IPS-20b (cell line): Measurements from ENCODE around the gene CASTOR1.

Experiments used
- H3K27ac ChIP-seq: one replicate; pipeline ENCODE4 v1.5.1; 2013; ENCODE audit warnings: low read length
- H3K27me3 ChIP-seq: 2 replicates; pipeline ENCODE4 v1.6.1; 2013; ENCODE audit warnings: mild to moderate bottlenecking, low read length, inconsistent platforms; ENCODE audit not compliant: insufficient read depth
- H3K36me3 ChIP-seq: 2 replicates; pipeline ENCODE4 v1.6.1; 2013; ENCODE audit warnings: low read depth, mild to moderate bottlenecking, inconsistent platforms, low read length, moderate library complexity; ENCODE audit not compliant: insufficient read depth
- H3K4me1 ChIP-seq: 2 replicates; pipeline ENCODE4 v1.6.1; 2013; ENCODE audit warnings: mild to moderate bottlenecking, control low read depth, inconsistent platforms, low read length, moderate library complexity; ENCODE audit not compliant: insufficient read depth
- H3K4me3 ChIP-seq: 2 replicates; pipeline ENCODE4 v1.5.1; 2013; ENCODE audit warnings: mild to moderate bottlenecking, low read length, inconsistent platforms
- H3K9ac ChIP-seq: 2 replicates; pipeline ENCODE4 v1.6.1; 2013; ENCODE audit warnings: low read depth, mild to moderate bottlenecking, inconsistent platforms, low read length, moderate library complexity
- H3K9me3 ChIP-seq: 2 replicates; pipeline ENCODE4 v1.6.1; 2013; ENCODE audit warnings: mild to moderate bottlenecking, low read depth, low read length, inconsistent platforms; ENCODE audit not compliant: insufficient read depth

Gene CASTOR1

GRCh38 chr22:30327864-30328345, 38.6 kb upstream of the CASTOR1 start:
- Histone ChIP-seq H3K27ac (no peak overlapping the region), H3K4me3 (no peak overlapping the region), H3K9ac (no peak overlapping the region), H3K9me3 (no peaks in the 10 kb centered on the region), H3K4me1 (peaks cover 18% of the 10 kb centered on the region), H3K36me3 (peaks cover 20% of the 10 kb centered on the region), H3K27me3 (no peaks in the 10 kb centered on the region)

GRCh38 chr22:30326706-30327362, 37.5 kb upstream of the CASTOR1 start, which contains the start of gene TBC1D10A:
TBC1D10A (minus strand) TSS chr22:30326941; CDS start chr22:30326881, 60 bp downstream.
- H3K4me1 ChIP-seq, result peaks cover 18% of the 10 kb centered on the region

GRCh38 chr22:30326255-30326705, 37.0 kb upstream of the CASTOR1 start:
- H3K4me3 ChIP-seq, result peak overlapping the region; percentile 84
- peaks cover 8% of the 10 kb centered on the region for H3K36me3 ChIP-seq
- H3K9ac ChIP-seq, result peak overlapping the region; percentile 59; the same call in 1 of the 2 replicates

More at GRCh38 chr22:30326706-30327362, 37.5 kb upstream of the CASTOR1 start, which contains the start of gene TBC1D10A:
- Histone ChIP-seq H3K9me3 (no peaks in the 10 kb centered on the region), H3K27ac (no peak within 1 kb of the TSS), H3K36me3 (peaks cover 11% of the 10 kb centered on the region), H3K9ac (peak within 1 kb of the TSS; percentile 60; the same call in 1 of the 2 replicates), H3K4me3 (peak within 1 kb of the TSS; percentile 84), H3K27me3 (no peaks in the 10 kb centered on the region)

GRCh38 chr22:30325724-30326254, 36.5 kb upstream of the CASTOR1 start:
- Histone ChIP-seq H3K36me3 (peaks cover 4% of the 10 kb centered on the region), H3K4me1 (peaks cover 18% of the 10 kb centered on the region), H3K9ac (no peak overlapping the region; the same call in 1 of the 2 replicates), H3K27ac (no peak overlapping the region), H3K9me3 (no peaks in the 10 kb centered on the region), H3K27me3 (no peaks in the 10 kb centered on the region), H3K4me3 (peak overlapping the region; percentile 84)

More at GRCh38 chr22:30326255-30326705, 37.0 kb upstream of the CASTOR1 start:
- H3K27ac ChIP-seq, result no peak overlapping the region
- no peaks in the 10 kb centered on the region for H3K9me3 ChIP-seq
- H3K4me1 ChIP-seq, result peaks cover 18% of the 10 kb centered on the region
- no peaks in the 10 kb centered on the region for H3K27me3 ChIP-seq

GRCh38 chr22:30325065-30325720, 35.9 kb upstream of the CASTOR1 start:
- no peaks in the 10 kb centered on the region for H3K9me3 ChIP-seq
- no peak overlapping the region for H3K27ac ChIP-seq
- H3K9ac ChIP-seq, result no peak overlapping the region; the same call in 1 of the 2 replicates
- peaks cover 18% of the 10 kb centered on the region for H3K4me1 ChIP-seq
- peak overlapping the region; percentile 84; the same call in 1 of the 2 replicates for H3K4me3 ChIP-seq
- H3K36me3 ChIP-seq, result no peaks in the 10 kb centered on the region
- no peaks in the 10 kb centered on the region for H3K27me3 ChIP-seq

GRCh38 chr22:30324014-30324730, 34.9 kb upstream of the CASTOR1 start:
- Histone ChIP-seq H3K36me3 (no peaks in the 10 kb centered on the region), H3K4me1 (peaks cover 18% of the 10 kb centered on the region), H3K9me3 (no peaks in the 10 kb centered on the region), H3K27ac (no peak overlapping the region), H3K27me3 (no peaks in the 10 kb centered on the region), H3K9ac (no peak overlapping the region), H3K4me3 (no peak overlapping the region)

GRCh38 chr22:30323246-30323645, 33.9 kb upstream of the CASTOR1 start:
- no peaks in the 10 kb centered on the region for H3K27me3 ChIP-seq

GRCh38 chr22:30321461-30321860, 32.2 kb upstream of the CASTOR1 start:
- H3K9me3 ChIP-seq, result no peaks in the 10 kb centered on the region
- peaks cover 11% of the 10 kb centered on the region for H3K4me1 ChIP-seq
- no peak overlapping the region for H3K27ac ChIP-seq
- H3K4me3 ChIP-seq, result no peak overlapping the region
- H3K9ac ChIP-seq, result no peak overlapping the region
- no peaks in the 10 kb centered on the region for H3K27me3 ChIP-seq
- no peaks in the 10 kb centered on the region for H3K36me3 ChIP-seq

More at GRCh38 chr22:30323246-30323645, 33.9 kb upstream of the CASTOR1 start:
- Histone ChIP-seq H3K4me1 (peaks cover 18% of the 10 kb centered on the region), H3K36me3 (no peaks in the 10 kb centered on the region), H3K27ac (no peak overlapping the region), H3K9ac (no peak overlapping the region), H3K4me3 (no peak overlapping the region), H3K9me3 (no peaks in the 10 kb centered on the region)

- H3K9me3 ChIP-seq, result no peaks in the 10 kb centered on the region
- H3K36me3 ChIP-seq, result no peaks in the 10 kb centered on the region
- H3K27ac ChIP-seq, result no peak overlapping the region
- no peak overlapping the region for H3K9ac ChIP-seq
- no peak overlapping the region for H3K4me3 ChIP-seq
- peaks cover 2% of the 10 kb centered on the region for H3K4me1 ChIP-seq
- no peaks in the 10 kb centered on the region for H3K27me3 ChIP-seq
Observed at GRCh38 chr22:30320021-30320556, 30.8 kb upstream of the CASTOR1 start.

GRCh38 chr22:30318799-30319419, 29.6 kb upstream of the CASTOR1 start:
- no peaks in the 10 kb centered on the region for H3K9me3 ChIP-seq
- no peak overlapping the region for H3K27ac ChIP-seq
- H3K4me1 ChIP-seq, result no peaks in the 10 kb centered on the region
- H3K36me3 ChIP-seq, result no peaks in the 10 kb centered on the region
- H3K4me3 ChIP-seq, result no peak overlapping the region
- H3K9ac ChIP-seq, result no peak overlapping the region
- no peaks in the 10 kb centered on the region for H3K27me3 ChIP-seq

- Histone ChIP-seq H3K4me1 (no peaks in the 10 kb centered on the region), H3K27ac (no peak overlapping the region), H3K36me3 (no peaks in the 10 kb centered on the region), H3K27me3 (no peaks in the 10 kb centered on the region), H3K9me3 (no peaks in the 10 kb centered on the region), H3K4me3 (no peak overlapping the region), H3K9ac (no peak overlapping the region)
Observed at GRCh38 chr22:30317778-30318177, 28.5 kb upstream of the CASTOR1 start.
